Suprapubic skin (tissue), 4 donors: Measurements from ENCODE around the gene HPSE2. TPM values are rescaled to one million over a fixed set of nuclear protein-coding genes. Genes with fewer than 3 reads are reported as not detected.
"Not testable (repeated sequence)": the region's sequence is repeated elsewhere in the genome, so short reads cannot be mapped to it uniquely, and the experiment has no call there.

Experiments used
- DNase-seq, 2 donors: peaks; one replicate each; pipeline ENCODE4 v3.0.0-alpha.2; 2019; ENCODE audit warnings: low spot score in 2 of 2
- H3K27ac ChIP-seq: fragments of 200-600 bp; sonication (generic); one replicate; pipeline ENCODE4 v1.5.1; 2019
- H3K27me3 ChIP-seq: fragments of 200-600 bp; sonication (generic); one replicate; pipeline ENCODE4 v1.5.1; 2019
- H3K36me3 ChIP-seq: fragments of 200-600 bp; sonication (generic); one replicate; pipeline ENCODE4 v1.5.1; 2019
- H3K4me1 ChIP-seq: fragments of 200-600 bp; sonication (generic); one replicate; pipeline ENCODE4 v1.5.1; 2019
- H3K4me3 ChIP-seq: fragments of 200-600 bp; sonication (generic); one replicate; pipeline ENCODE4 v1.5.1; 2019; ENCODE audit warnings: mild to moderate bottlenecking
- H3K9me3 ChIP-seq: fragments of 200-600 bp; sonication (generic); one replicate; pipeline ENCODE4 v1.5.1; 2019
- EP300 ChIP-seq: sonication (generic); formaldehyde crosslinking; IDR thresholded peaks from one replicate; pipeline ENCODE4 v1.6.1; 2017; ENCODE audit warnings: antibody characterized with exemption
- POLR2A ChIP-seq, 2 donors: fragments of 450-650 bp; IDR thresholded peaks; one replicate each; pipeline ENCODE4 v1.6.1; 2017; ENCODE audit warnings: antibody characterized with exemption in 2 of 2, mild to moderate bottlenecking in 2 of 2, moderate library complexity in 2 of 2
- POLR2AphosphoS5 ChIP-seq, 3 donors: sonication (generic); formaldehyde crosslinking; IDR thresholded peaks; one replicate each; pipeline ENCODE4 v1.6.1; 2017; ENCODE audit warnings: antibody characterized with exemption in 3 of 3
- WGBS: methylation state at CpG from one replicate; pipeline ENCODE4 v1.1.5; 2018; 5-methylcytosine and 5-hydroxymethylcytosine counted together
- total RNA-seq, 4 donors: library from RNA; depleted of rRNA; stranded (reverse); fragments of >200 nt; gene quantifications; one replicate each; pipeline ENCODE4 v1.1.0, GENCODE V29; 2016
- TF ChIP-seq, protein P1 (sequence below), 2 donors: fragments of 200-600 bp in 1 of 2; fragments of 450-650 bp in 1 of 2; sonication (generic) in 1 of 2; IDR thresholded peaks; one replicate each; pipeline ENCODE4 v1.5.1; 2016 to 2019; ENCODE audit warnings: antibody characterized with exemption in 2 of 2, mild to moderate bottlenecking in 1 of 2, moderate library complexity in 1 of 2

Gene HPSE2
- total RNA-seq, 4 donors from 2014 or later = 0.95 to 1.3 (median 0.99) TPM

GRCh38 chr10:99248824-99249223 is 13.2 kb upstream of the HPSE2 start:
- WGBS = 0% methylated on average over 1 of the region's 2 CpGs
- no peak for DNase-seq
- no peaks in the 10 kb centered on the region for H3K27me3 ChIP-seq
- H3K9me3 ChIP-seq = peaks cover 3% of the 10 kb centered on the region
- H3K4me1 ChIP-seq = no peaks in the 10 kb centered on the region
- H3K4me3 ChIP-seq = no peak overlapping the region
- TF ChIP-seq POLR2A (IDR thresholded peaks at IDR 0.05) (no peak), EP300 (no peak), POLR2AphosphoS5 (IDR thresholded peaks at IDR 0.05) (no peak)
- TF ChIP-seq, protein P1, sequence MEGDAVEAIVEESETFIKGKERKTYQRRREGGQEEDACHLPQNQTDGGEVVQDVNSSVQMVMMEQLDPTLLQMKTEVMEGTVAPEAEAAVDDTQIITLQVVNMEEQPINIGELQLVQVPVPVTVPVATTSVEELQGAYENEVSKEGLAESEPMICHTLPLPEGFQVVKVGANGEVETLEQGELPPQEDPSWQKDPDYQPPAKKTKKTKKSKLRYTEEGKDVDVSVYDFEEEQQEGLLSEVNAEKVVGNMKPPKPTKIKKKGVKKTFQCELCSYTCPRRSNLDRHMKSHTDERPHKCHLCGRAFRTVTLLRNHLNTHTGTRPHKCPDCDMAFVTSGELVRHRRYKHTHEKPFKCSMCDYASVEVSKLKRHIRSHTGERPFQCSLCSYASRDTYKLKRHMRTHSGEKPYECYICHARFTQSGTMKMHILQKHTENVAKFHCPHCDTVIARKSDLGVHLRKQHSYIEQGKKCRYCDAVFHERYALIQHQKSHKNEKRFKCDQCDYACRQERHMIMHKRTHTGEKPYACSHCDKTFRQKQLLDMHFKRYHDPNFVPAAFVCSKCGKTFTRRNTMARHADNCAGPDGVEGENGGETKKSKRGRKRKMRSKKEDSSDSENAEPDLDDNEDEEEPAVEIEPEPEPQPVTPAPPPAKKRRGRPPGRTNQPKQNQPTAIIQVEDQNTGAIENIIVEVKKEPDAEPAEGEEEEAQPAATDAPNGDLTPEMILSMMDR (IDR thresholded peaks at IDR 0.05) = no peak
- H3K27ac ChIP-seq = no peak overlapping the region
- no peaks in the 10 kb centered on the region for H3K36me3 ChIP-seq

DNA sequence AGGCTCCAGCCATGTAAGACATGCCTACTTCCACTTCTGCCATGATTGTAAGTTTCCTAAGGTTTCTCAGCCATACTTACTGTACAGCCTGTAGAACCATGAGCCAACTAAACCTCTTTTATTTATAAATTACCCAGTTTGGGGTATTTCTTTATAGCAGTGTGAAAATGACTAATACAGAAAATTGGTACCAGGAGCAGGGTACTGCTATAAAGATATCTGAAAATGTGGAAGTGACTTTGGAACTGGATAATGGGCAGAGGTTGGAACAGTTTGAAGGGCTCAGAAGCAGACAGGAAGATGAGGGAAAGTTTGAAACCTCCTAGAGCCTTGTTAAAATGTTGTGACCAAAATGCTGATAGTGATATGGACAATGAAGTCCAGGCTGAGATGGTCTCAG is 12.2 kb upstream of the HPSE2 start:
- H3K27me3 ChIP-seq, DNase-seq, H3K27ac ChIP-seq, H3K36me3 ChIP-seq, H3K4me1 ChIP-seq, H3K4me3 ChIP-seq, H3K9me3 ChIP-seq: not testable (repeated sequence)

DNA sequence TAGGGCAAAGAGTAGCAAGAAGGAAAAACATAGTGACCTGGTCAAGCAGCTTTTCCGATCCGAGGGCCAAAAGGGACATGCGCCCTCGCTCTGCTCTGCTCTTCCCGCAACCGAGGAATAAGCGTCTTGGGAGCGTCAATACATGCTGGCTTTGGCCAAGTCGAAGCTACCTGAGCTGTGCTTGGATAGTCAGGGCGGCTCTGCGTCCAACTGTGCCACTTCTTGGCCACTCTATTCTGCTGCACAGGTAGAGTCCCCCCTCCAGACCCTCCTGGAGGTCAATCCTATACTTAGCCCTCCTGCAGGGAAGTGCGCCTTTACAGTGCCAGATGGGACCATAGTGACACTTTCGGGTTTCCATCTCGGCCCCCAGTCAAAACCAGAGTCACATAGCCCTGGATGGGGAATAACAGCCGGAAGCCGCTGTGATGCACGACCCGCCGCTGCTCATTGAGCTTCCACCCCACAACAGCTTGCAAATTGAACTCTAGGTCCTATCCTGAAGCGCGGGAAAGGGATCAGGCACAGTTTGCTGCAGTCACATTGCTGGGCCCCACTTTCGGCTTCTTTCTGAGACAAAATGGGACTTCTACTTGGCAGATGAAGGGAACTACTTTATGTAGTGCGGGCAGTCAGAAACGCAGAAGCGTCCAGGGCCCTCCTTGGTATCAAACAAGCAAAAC is 1.1 kb upstream of the HPSE2 start:
- TF ChIP-seq POLR2AphosphoS5 (IDR thresholded peaks at IDR 0.05) = no peak
- no peak for TF ChIP-seq EP300
- TF ChIP-seq POLR2A (IDR thresholded peaks at IDR 0.05) = no peak
- WGBS = 55% methylated on average over 16 of the region's 25 CpGs
- Histone ChIP-seq H3K27me3 (peaks cover 79% of the 10 kb centered on the region), H3K9me3 (no peaks in the 10 kb centered on the region), H3K4me1 (peaks cover 46% of the 10 kb centered on the region), H3K4me3 (peak overlapping the region; percentile 48), H3K36me3 (no peaks in the 10 kb centered on the region), H3K27ac (no peak overlapping the region)
- no peak for DNase-seq

- Histone ChIP-seq H3K27me3 (peaks cover 92% of the 10 kb centered on the region), H3K9me3 (no peaks in the 10 kb centered on the region), H3K27ac (no peak overlapping the region), H3K4me3 (peak overlapping the region; percentile 48), H3K36me3 (no peaks in the 10 kb centered on the region), H3K4me1 (peaks cover 46% of the 10 kb centered on the region)
- WGBS = 6% methylated on average over 17 of the region's 17 CpGs
- no peak for DNase-seq
- no peak for TF ChIP-seq POLR2AphosphoS5 (IDR thresholded peaks at IDR 0.05)
- TF ChIP-seq POLR2A (IDR thresholded peaks at IDR 0.05) = no peak
- no peak for TF ChIP-seq EP300
- TF ChIP-seq, protein P1 (IDR thresholded peaks at IDR 0.05) = no peak
Measured at GRCh38 chr10:99234791-99235657, 628 bp downstream of the HPSE2 start.

DNA sequence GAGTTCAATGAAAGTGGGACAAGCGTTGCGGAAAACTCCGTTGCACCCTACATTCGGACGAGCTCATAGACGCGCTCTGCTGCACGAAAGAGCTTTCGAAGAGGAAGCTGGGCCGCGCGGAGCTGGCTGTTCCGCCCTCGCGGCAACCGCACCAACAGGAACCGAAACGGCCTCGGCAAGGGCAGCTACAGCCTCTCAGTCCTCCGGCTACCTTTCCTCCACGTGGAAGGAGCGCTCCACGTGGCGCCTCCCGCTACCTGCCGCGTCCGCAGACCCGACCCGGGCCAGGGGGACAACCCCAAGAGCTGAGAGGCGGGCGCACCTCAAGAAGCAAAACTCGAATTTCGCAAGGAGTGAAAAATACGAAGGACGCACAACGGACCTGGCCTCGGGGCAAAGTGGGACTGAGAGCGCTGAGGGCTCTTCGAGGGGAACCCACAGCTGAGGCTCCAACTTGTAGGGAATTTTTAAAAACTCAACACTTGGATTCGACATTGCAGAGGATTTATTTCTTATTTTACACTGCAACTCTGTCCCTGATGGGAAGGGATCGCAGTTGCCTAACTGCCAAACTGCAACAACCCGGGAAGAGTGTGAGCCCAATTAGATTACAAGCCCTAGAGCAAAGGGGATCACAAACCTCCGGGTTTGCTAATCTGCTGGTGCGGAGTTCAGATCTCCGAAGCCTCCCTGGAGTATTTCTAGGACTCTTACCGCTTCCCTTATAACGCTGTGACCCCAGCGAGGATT is 1.4 kb downstream of the HPSE2 start:
- H3K4me3 ChIP-seq = peak overlapping the region; percentile 48
- H3K36me3 ChIP-seq = no peaks in the 10 kb centered on the region
- peak; percentile 66 to 82 for DNase-seq
- TF ChIP-seq POLR2A (IDR thresholded peaks at IDR 0.05) (no peak), POLR2AphosphoS5 (IDR thresholded peaks at IDR 0.05) (no peak), EP300 (no peak)
- TF ChIP-seq, protein P1 (IDR thresholded peaks at IDR 0.05) = no peak
- H3K4me1 ChIP-seq = peaks cover 46% of the 10 kb centered on the region
- H3K27me3 ChIP-seq = peaks cover 89% of the 10 kb centered on the region
- no peak overlapping the region for H3K27ac ChIP-seq
- H3K9me3 ChIP-seq = no peaks in the 10 kb centered on the region
- 1% methylated on average over 36 of the region's 49 CpGs for WGBS

GRCh38 chr10:99233689-99234037 is 2.0 kb downstream of the HPSE2 start:
- peaks cover 87% of the 10 kb centered on the region for H3K27me3 ChIP-seq
- no peak overlapping the region for H3K27ac ChIP-seq
- H3K4me3 ChIP-seq = peak overlapping the region; percentile 48

More at GRCh38 chr10:99233689-99234037, 2.0 kb downstream of the HPSE2 start:
- Histone ChIP-seq H3K4me1 (peaks cover 46% of the 10 kb centered on the region), H3K36me3 (no peaks in the 10 kb centered on the region), H3K9me3 (no peaks in the 10 kb centered on the region)
- TF ChIP-seq POLR2AphosphoS5 (IDR thresholded peaks at IDR 0.05) (no peak), EP300 (no peak), POLR2A (IDR thresholded peaks at IDR 0.05) (no peak)
- TF ChIP-seq, protein P1 (IDR thresholded peaks at IDR 0.05) = no peak
- 5% methylated on average over 18 of the region's 18 CpGs for WGBS
- DNase-seq = peak in 1 of 2 donors; percentile 80
